Panc1 (cell line): ENCODE data around the gene SEPTIN1. TPM values are rescaled to one million over a fixed set of nuclear protein-coding genes. Genes with fewer than 3 reads are reported as not detected.

Experiments used
- ATAC-seq: fragments of 200-7000 bp; cut with Tn5 transposase; 2 replicates; pipeline ENCODE4 v1.9.1; 2020; ENCODE audit warnings: mild to moderate bottlenecking, moderate library complexity
- BruUV-seq: library from RNA; stranded (reverse); fragments of 400-500 nt; replicated peaks from 2 replicates; lab custom pipeline; 2021; lab: Mats Ljungman, UMichigan
- CTCF ChIA-PET: fragments of 300-600 bp; sonication (Branson Sonifier 250); formaldehyde crosslinking; loops from one replicate; lab custom pipeline; 2022; ENCODE audit warnings: antibody characterized with exemption; lab: Charles Lee
- POLR2A ChIA-PET: fragments of 300-600 bp; sonication (Branson Sonifier 250); formaldehyde crosslinking; loops from one replicate; lab custom pipeline; 2022; ENCODE audit warnings: antibody characterized with exemption; lab: Charles Lee
- DNase-seq: peaks from one replicate; pipeline ENCODE4 v3.0.0-alpha.2; 2010; ENCODE audit warnings: low read depth, low spot score
- H3K27ac ChIP-seq: 2 replicates; pipeline ENCODE4 v1.5.1; 2011; ENCODE audit warnings: mild to moderate bottlenecking, low read length, inconsistent platforms
- H3K27me3 ChIP-seq: fragments of 200-500 bp; sonication (Bioruptor generic); 2 replicates; pipeline ENCODE4 v1.6.0; 2014; ENCODE audit warnings: low read length, inconsistent platforms; ENCODE audit not compliant: control insufficient read depth, insufficient read depth
- H3K36me3 ChIP-seq: fragments of 200-500 bp; sonication (Bioruptor generic); 2 replicates; pipeline ENCODE4 v1.5.1; 2014; ENCODE audit warnings: inconsistent platforms, mild to moderate bottlenecking, low read length, moderate library complexity; ENCODE audit not compliant: control insufficient read depth, insufficient read depth
- H3K4me1 ChIP-seq: 2 replicates; pipeline ENCODE4 v1.5.1; 2011; ENCODE audit warnings: inconsistent platforms, mild to moderate bottlenecking, low read length, moderate library complexity; ENCODE audit not compliant: control insufficient read depth, insufficient read depth
- H3K4me3 ChIP-seq, 2 experiments: 2 replicates each; pipeline ENCODE4 v1.5.1; 2011 to 2012; ENCODE audit warnings: low read depth in 2 of 2, low read length in 2 of 2, mild to moderate bottlenecking in 2 of 2, inconsistent platforms in 1 of 2, moderate library complexity in 1 of 2
- H3K9me3 ChIP-seq: fragments of 200-500 bp; sonication (Bioruptor generic); 2 replicates; pipeline ENCODE4 v1.5.1; 2014; ENCODE audit warnings: low read depth, mild to moderate bottlenecking, inconsistent platforms, low read length, moderate library complexity; ENCODE audit not compliant: control insufficient read depth, insufficient read depth
- CTCF ChIP-seq: fragments of 450-650 bp; IDR thresholded peaks from 2 replicates; pipeline ENCODE4 v1.5.1; 2017; ENCODE audit warnings: mild to moderate bottlenecking
- POLR2AphosphoS5 ChIP-seq: IDR thresholded peaks from 2 replicates; pipeline ENCODE4 v1.6.1; 2012; ENCODE audit warnings: mild to moderate bottlenecking, low read depth, low read length, moderate library complexity
- REST ChIP-seq, 2 experiments: IDR thresholded peaks; 2 replicates each; pipeline ENCODE4 v1.6.1; 2011 to 2012; ENCODE audit warnings: low read depth in 2 of 2, control low read depth in 1 of 2, low read length in 1 of 2, mild to moderate bottlenecking in 1 of 2, moderate library complexity in 1 of 2; ENCODE audit not compliant: insufficient read depth in 1 of 2
- in situ Hi-C: cut with HindIII; loops from 2 replicates; pipeline ENCODE4 v1.10.0; 2016; ENCODE audit warnings: low sequenced_read_pairs, low pct_unique_long_range_greater_than_20kb
- intact Hi-C: fragments of 100-400 bp; cut with micrococcal nuclease; formaldehyde crosslinking; loops from one replicate; pipeline ENCODE4 v1.10.0; 2022; ENCODE audit not compliant: unreplicated experiment
- total RNA-seq: library from RNA; stranded (reverse); gene quantifications from one replicate; pipeline ENCODE4 v1.2.1, GENCODE V29; 2021; ENCODE audit not compliant: unreplicated experiment

SEPTIN1 gene
- total RNA-seq, 1 experiment from 2014 or later, result 1.7 TPM

- intact Hi-C loops, result no loop called here
- no TSS peak for BruUV-seq
- Histone ChIP-seq H3K27me3 (no peaks in the 10 kb centered on the region), H3K27ac (no peak overlapping the region), H3K9me3 (no peaks in the 10 kb centered on the region), H3K36me3 (no peaks in the 10 kb centered on the region; the same call in 1 of the 2 replicates), H3K4me3 (no peak overlapping the region), H3K4me1 (peaks cover 20% of the 10 kb centered on the region)
- ChIA-PET POLR2A (no interaction called here), CTCF (interaction anchor here (1.1 kb wide), 1 partner anchor 49 kb away, joined by 3 read pairs; no protein-coding TSS in a partner anchor)
- TF ChIP-seq REST (IDR thresholded peaks at IDR 0.05; ENCODE audit: insufficient read depth in 1 of 2, low read depth in 2 of 2, low read length in 1 of 2), result no peak
- ATAC-seq, result no peak
- in situ Hi-C loops, result no loop called here
- DNase-seq, result no peak
Observed at GRCh38 chr16:30359871-30360170, 22.5 kb downstream of the SEPTIN1 start.

GRCh38 chr16:30358990-30359870 is 23.1 kb downstream of the SEPTIN1 start:
- H3K27ac ChIP-seq, result no peak overlapping the region
- no peaks in the 10 kb centered on the region for H3K27me3 ChIP-seq
- in situ Hi-C loops (no loop called here), intact Hi-C loops (no loop called here)
- TF ChIP-seq REST (IDR thresholded peaks at IDR 0.05; ENCODE audit: insufficient read depth in 1 of 2, low read depth in 2 of 2, low read length in 1 of 2), result no peak
- no peak for TF ChIP-seq POLR2AphosphoS5
- no peak for TF ChIP-seq CTCF
- ATAC-seq (no peak), DNase-seq (no peak)
- CTCF ChIA-PET, result interaction anchor here (1.1 kb wide), 1 partner anchor 50 kb away, joined by 3 read pairs; no protein-coding TSS in a partner anchor
- no peaks in the 10 kb centered on the region for H3K9me3 ChIP-seq
- no peak overlapping the region for H3K4me3 ChIP-seq
- POLR2A ChIA-PET, result no interaction called here
- no TSS peak for BruUV-seq
- H3K4me1 ChIP-seq, result peaks cover 21% of the 10 kb centered on the region
- no peaks in the 10 kb centered on the region; the same call in 1 of the 2 replicates for H3K36me3 ChIP-seq
